Psoas muscle (tissue), 8 donors: ENCODE measurements around the gene ATRX. TPM values are rescaled to one million over a fixed set of nuclear protein-coding genes. Genes with fewer than 3 reads are reported as not detected.
A peak's percentile ranks its signal among the peaks of the same experiment; 100 is the strongest.
"Not testable (repeated sequence)": the region's sequence is repeated elsewhere in the genome, so short reads cannot be mapped to it uniquely, and the experiment has no call there.

Source experiments
- ATAC-seq, 4 donors: fragments of 200-7000 bp; cut with Tn5 transposase; one replicate each; pipeline ENCODE4 v1.9.1; 2020; ENCODE audit warnings: moderate library complexity in 3 of 4, mild to moderate bottlenecking in 2 of 4
- DNase-seq, 2 donors: peaks; one replicate each; pipeline ENCODE4 v3.0.0-alpha.2; 2020
- H3K27ac ChIP-seq: fragments of 200-600 bp; one replicate; pipeline ENCODE4 v1.8.0; 2022
- H3K27me3 ChIP-seq, 3 donors: fragments of 200-600 bp in 1 of 3; one replicate each; pipeline versions ENCODE4 v1.6.1 to v1.8.0; 2013 to 2022; ENCODE audit warnings: low read length in 2 of 3, mild to moderate bottlenecking in 2 of 3, moderate library complexity in 1 of 3; ENCODE audit not compliant: insufficient read depth in 3 of 3
- H3K36me3 ChIP-seq, 2 donors: fragments of 200-600 bp in 1 of 2; one replicate each; pipeline versions ENCODE4 v1.6.1 to v1.8.0; 2013 to 2022; ENCODE audit warnings: low read depth in 1 of 2, mild to moderate bottlenecking in 1 of 2, moderate library complexity in 1 of 2; ENCODE audit not compliant: insufficient read depth in 1 of 2
- H3K4me1 ChIP-seq: fragments of 200-600 bp; one replicate; pipeline ENCODE4 v1.8.0; 2022
- H3K4me3 ChIP-seq: fragments of 200-600 bp; one replicate; pipeline ENCODE4 v1.8.0; 2022; ENCODE audit warnings: mild to moderate bottlenecking
- H3K9me3 ChIP-seq: fragments of 200-600 bp; one replicate; pipeline ENCODE4 v1.8.0; 2022
- CTCF ChIP-seq: fragments of 200-600 bp; IDR thresholded peaks from one replicate; pipeline ENCODE4 v1.8.0; 2022; ENCODE audit warnings: antibody characterized with exemption
- WGBS, 3 donors: extraction: QIAGEN DNeasy Blood & Tissue Kit; methylation state at CpG; one replicate each; pipeline versions ENCODE4 v1.1.6 to v1.1.7; 2013; 5-methylcytosine and 5-hydroxymethylcytosine counted together
- intact Hi-C, 2 donors: fragments of 100-400 bp; cut with DNase I; formaldehyde crosslinking; loops; one replicate each; pipeline versions ENCODE4 v1.11.0 to v1.14.2; 2022
- polyA plus RNA-seq, 3 donors: library from polyadenylated mRNA; stranded (reverse); fragments of 200-250 nt; gene quantifications; one replicate each; pipeline ENCODE4 v1.2.3, GENCODE V29; 2013
- total RNA-seq, 4 donors: library from RNA; stranded (reverse); fragmentation: NEBNext Ultra II Directional in 2 of 4; extraction: Animal tissue kit (Norgen Biotek cat#: 25700) in 2 of 4; gene quantifications; one replicate each; pipeline versions ENCODE4 v1.2.1 to v1.2.4, GENCODE V29; 2021 to 2023
- donor health status: healthy with polysubstance abuse.
- donor health status: DM: no; HTN: no; CAD: no; lungs with moderate emphysema.
- donor health status: Bipolar disorder and iron deficiency.
- donor health status: healthy.
- donor health status: DM: yes; HTN: yes; CAD: no.
- donor health status: DM: no; HTN: no; CAD: no.
- donor health status: DM: no; HTN: no; CAD: no.
- donor health status: DM: yes; HTN: yes; CAD: no.

ATRX gene
- total and polyA plus RNA-seq, 7 donors, result 8.0 to 68.6 (median 45.8) TPM

GRCh38 chrX:77740376-77740905 is 45.6 kb downstream of the ATRX start:
- peaks cover 18% of the 10 kb centered on the region for H3K4me1 ChIP-seq
- ATAC-seq, result no peak
- H3K36me3 ChIP-seq, result no peaks in the 10 kb centered on the region
- intact Hi-C loops, result no loop called here
- H3K4me3 ChIP-seq, result no peak overlapping the region
- no peak overlapping the region for H3K27ac ChIP-seq
- no peaks in the 10 kb centered on the region for H3K9me3 ChIP-seq
- TF ChIP-seq CTCF, result no peak
- no peak for DNase-seq
- WGBS, 3 donors, result 52 to 56% (median 54%) methylated on average over 3 of the region's 3 CpGs
- no peaks in the 10 kb centered on the region for H3K27me3 ChIP-seq

GRCh38 chrX:77733342-77733741 is 52.7 kb downstream of the ATRX start:
- no peak overlapping the region for H3K4me3 ChIP-seq
- ATAC-seq, result peak in 1 of 4 donors; percentile 26
- no peak overlapping the region for H3K27ac ChIP-seq
- 43 to 61% (median 50%) methylated on average over 3 of the region's 3 CpGs for WGBS, 3 donors
- DNase-seq, result no peak
- intact Hi-C loops, result no loop called here
- TF ChIP-seq CTCF, result no peak
- no peaks in the 10 kb centered on the region for H3K27me3 ChIP-seq
- H3K9me3 ChIP-seq, result no peaks in the 10 kb centered on the region
- no peaks in the 10 kb centered on the region for H3K4me1 ChIP-seq
- no peaks in the 10 kb centered on the region for H3K36me3 ChIP-seq

DNA sequence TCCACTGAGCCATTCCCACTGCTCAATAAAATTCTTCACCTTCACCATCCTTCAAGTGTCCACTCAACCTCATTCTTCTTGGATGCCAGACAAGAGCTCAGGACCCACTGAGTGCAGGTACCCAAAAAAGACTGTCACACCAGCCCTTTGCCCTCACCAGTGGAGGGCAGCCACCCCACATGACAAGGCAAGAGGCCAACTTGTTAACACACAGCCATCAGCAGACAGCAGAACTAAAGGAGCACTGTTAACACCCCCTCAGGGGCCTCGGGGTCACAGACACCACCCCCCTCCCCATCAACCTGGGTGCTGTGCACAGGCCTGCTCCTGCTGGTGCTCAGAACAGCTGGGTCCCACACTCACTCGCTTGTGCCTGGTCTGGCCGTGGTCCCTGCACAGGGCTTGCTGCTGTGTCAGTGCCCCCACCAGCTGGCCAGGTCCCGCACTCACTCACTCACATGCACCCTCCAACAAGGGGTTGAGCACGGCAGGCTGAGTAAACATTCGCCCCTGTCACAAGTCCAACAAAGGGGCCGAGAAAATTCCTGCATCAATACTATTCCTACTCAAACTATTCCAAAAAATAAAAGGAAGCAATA is 54.1 kb downstream of the ATRX start:
- intact Hi-C loops, result loop anchor here in 1 of 2 donors (2.0 kb wide), 1 partner anchor 31 kb away; no protein-coding TSS in a partner anchor
- no peak for TF ChIP-seq CTCF
- peak in 2 of 4 donors; percentile 30 to 36 for ATAC-seq
- no peaks in the 10 kb centered on the region for H3K27me3 ChIP-seq
- H3K9me3 ChIP-seq, result no peaks in the 10 kb centered on the region
- H3K36me3 ChIP-seq, result no peaks in the 10 kb centered on the region
- no peak for DNase-seq
- H3K4me1 ChIP-seq, result no peaks in the 10 kb centered on the region
- WGBS, 3 donors, result 66 to 89% (median 88%) methylated on average over 6 to 7 of the region's 7 CpGs
- H3K4me3 ChIP-seq, result no peak overlapping the region
- H3K27ac ChIP-seq, result no peak overlapping the region

DNA sequence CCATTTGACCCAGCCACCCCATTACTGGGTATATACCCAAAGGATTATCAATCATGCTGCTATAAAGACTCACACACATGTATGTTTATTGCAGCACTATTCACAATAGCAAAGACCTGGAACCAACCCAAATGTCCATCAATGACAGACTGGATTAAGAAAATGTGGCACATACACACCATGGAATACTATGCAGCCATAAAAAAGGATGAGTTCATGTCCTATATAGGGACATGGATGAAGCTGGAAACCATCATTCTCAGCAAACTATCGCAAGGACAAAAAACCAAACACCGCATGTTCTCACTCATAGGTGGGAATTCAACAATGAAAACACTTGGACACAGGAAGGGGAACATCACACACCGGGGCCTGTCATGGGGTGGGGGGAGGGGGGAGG is 59.9 kb downstream of the ATRX start:
- intact Hi-C loops, DNase-seq: not testable (repeated sequence)
- WGBS, 3 donors, result 96 to 100% (median 96%) methylated on average over 3 of the region's 3 CpGs

GRCh38 chrX:77723681-77724080 is 62.3 kb downstream of the ATRX start:
- Histone ChIP-seq H3K27me3 (no peaks in the 10 kb centered on the region), H3K9me3 (peaks cover 24% of the 10 kb centered on the region), H3K4me3 (no peak overlapping the region), H3K4me1 (no peaks in the 10 kb centered on the region), H3K27ac (no peak overlapping the region), H3K36me3 (no peaks in the 10 kb centered on the region)
- intact Hi-C loops, result no loop called here
- no peak for TF ChIP-seq CTCF
- DNase-seq, result no peak
- WGBS, 3 donors, result 48 to 77% (median 67%) methylated on average over 3 to 4 of the region's 4 CpGs
- ATAC-seq, result no peak

More for the DNA sequence above, 59.9 kb downstream of the ATRX start:
- H3K27me3 ChIP-seq, ATAC-seq, H3K36me3 ChIP-seq, H3K4me1 ChIP-seq, H3K27ac ChIP-seq, H3K4me3 ChIP-seq: not testable (repeated sequence)
- peaks cover 21% of the 10 kb centered on the region for H3K9me3 ChIP-seq
